Osteocyte (in vitro differentiated cells): ENCODE measurements around the gene BABAM2. TPM values are rescaled to one million over a fixed set of nuclear protein-coding genes. Genes with fewer than 3 reads are reported as not detected.

ENCODE experiments used
- DNase-seq: peaks from one replicate; pipeline ENCODE4 v3.0.0; 2021; ENCODE audit warnings: mixed read lengths; ENCODE audit not compliant: unreplicated experiment; ENCODE audit errors: extremely low spot score
- H3K27ac Mint-ChIP-seq: one replicate; pipeline ENCODE4 v1.8.0; 2021; ENCODE audit warnings: mild to moderate bottlenecking, mixed read lengths; ENCODE audit not compliant: unreplicated experiment
- H3K27me3 Mint-ChIP-seq: one replicate; pipeline ENCODE4 v1.8.0; 2021; ENCODE audit warnings: mixed read lengths; ENCODE audit not compliant: unreplicated experiment
- H3K36me3 Mint-ChIP-seq: one replicate; pipeline ENCODE4 v1.8.0; 2021; ENCODE audit warnings: mixed read lengths; ENCODE audit not compliant: unreplicated experiment
- H3K4me1 Mint-ChIP-seq: one replicate; pipeline ENCODE4 v1.8.0; 2021; ENCODE audit warnings: mixed read lengths; ENCODE audit not compliant: unreplicated experiment
- H3K4me3 Mint-ChIP-seq: one replicate; pipeline ENCODE4 v1.8.0; 2021; ENCODE audit warnings: mild to moderate bottlenecking, moderate library complexity, mixed read lengths; ENCODE audit not compliant: unreplicated experiment
- H3K9me3 Mint-ChIP-seq: one replicate; pipeline ENCODE4 v1.8.0; 2021; ENCODE audit warnings: mixed read lengths; ENCODE audit not compliant: unreplicated experiment
- total RNA-seq: library from RNA; stranded (reverse); gene quantifications from 2 replicates; pipeline ENCODE4 v1.2.1, GENCODE V29; 2021
- TF ChIP-seq, protein P1 (sequence below): fragments of 200-600 bp; sonication (generic); IDR thresholded peaks from 2 replicates; pipeline ENCODE4 v1.5.0; 2021; ENCODE audit warnings: antibody characterized with exemption, mild to moderate bottlenecking, moderate library complexity

BABAM2 gene
- total RNA-seq, 1 donor from 2014 or later: 43.6 TPM

DNA sequence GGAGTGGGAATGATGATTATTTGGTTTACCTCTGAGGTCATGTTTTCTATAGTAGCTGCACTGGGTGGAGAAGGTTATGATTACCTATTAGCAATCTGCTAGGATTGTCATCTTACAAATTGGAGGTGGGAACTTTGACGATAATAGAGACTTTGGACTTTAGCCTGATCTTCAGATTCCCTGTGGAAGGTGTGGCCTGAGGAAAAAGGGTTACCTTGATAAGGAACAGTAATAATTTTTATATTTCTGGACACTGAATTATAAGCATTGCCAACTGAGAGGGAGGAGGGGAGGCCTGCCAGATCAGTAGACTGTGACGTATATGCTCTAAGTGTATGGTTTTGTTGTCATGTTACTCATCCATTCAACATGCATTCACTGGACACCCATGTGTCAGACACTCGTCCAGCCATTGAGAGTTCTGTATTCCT, 318.7 kb downstream of the BABAM2 start:
- H3K27me3 Mint-ChIP-seq: no peaks in the 10 kb centered on the region
- no peaks in the 10 kb centered on the region for H3K9me3 Mint-ChIP-seq
- TF ChIP-seq, protein P1, sequence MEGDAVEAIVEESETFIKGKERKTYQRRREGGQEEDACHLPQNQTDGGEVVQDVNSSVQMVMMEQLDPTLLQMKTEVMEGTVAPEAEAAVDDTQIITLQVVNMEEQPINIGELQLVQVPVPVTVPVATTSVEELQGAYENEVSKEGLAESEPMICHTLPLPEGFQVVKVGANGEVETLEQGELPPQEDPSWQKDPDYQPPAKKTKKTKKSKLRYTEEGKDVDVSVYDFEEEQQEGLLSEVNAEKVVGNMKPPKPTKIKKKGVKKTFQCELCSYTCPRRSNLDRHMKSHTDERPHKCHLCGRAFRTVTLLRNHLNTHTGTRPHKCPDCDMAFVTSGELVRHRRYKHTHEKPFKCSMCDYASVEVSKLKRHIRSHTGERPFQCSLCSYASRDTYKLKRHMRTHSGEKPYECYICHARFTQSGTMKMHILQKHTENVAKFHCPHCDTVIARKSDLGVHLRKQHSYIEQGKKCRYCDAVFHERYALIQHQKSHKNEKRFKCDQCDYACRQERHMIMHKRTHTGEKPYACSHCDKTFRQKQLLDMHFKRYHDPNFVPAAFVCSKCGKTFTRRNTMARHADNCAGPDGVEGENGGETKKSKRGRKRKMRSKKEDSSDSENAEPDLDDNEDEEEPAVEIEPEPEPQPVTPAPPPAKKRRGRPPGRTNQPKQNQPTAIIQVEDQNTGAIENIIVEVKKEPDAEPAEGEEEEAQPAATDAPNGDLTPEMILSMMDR: no peak
- DNase-seq: no peak
- no peak overlapping the region for H3K4me3 Mint-ChIP-seq
- peaks cover 10% of the 10 kb centered on the region for H3K4me1 Mint-ChIP-seq
- H3K36me3 Mint-ChIP-seq: peaks cover 2% of the 10 kb centered on the region
- H3K27ac Mint-ChIP-seq: no peak overlapping the region

DNA sequence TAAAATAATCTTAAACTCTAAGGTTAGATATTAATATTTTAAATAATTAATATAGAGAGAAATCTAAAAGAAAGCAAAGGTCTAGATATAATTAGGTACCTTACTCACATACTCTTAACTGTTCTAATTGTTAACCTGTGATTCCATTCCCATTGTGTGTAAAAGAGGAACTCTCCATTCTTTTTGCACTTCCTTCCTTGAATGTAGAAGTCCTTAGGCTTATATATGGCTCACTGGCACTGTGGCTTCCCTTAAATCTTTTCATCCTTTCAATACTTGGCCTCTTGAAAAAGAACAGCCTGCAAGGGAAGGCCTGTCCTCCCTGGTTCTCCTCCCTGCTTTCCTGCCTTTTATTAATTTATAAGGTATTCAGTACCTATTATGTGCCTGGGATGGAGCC, 319.3 kb downstream of the BABAM2 start:
- Mint-ChIP-seq H3K27me3 (no peaks in the 10 kb centered on the region), H3K36me3 (peaks cover 2% of the 10 kb centered on the region), H3K9me3 (no peaks in the 10 kb centered on the region), H3K4me1 (peaks cover 10% of the 10 kb centered on the region), H3K4me3 (no peak overlapping the region), H3K27ac (no peak overlapping the region)
- no peak for DNase-seq
- TF ChIP-seq, protein P1: no peak

DNA sequence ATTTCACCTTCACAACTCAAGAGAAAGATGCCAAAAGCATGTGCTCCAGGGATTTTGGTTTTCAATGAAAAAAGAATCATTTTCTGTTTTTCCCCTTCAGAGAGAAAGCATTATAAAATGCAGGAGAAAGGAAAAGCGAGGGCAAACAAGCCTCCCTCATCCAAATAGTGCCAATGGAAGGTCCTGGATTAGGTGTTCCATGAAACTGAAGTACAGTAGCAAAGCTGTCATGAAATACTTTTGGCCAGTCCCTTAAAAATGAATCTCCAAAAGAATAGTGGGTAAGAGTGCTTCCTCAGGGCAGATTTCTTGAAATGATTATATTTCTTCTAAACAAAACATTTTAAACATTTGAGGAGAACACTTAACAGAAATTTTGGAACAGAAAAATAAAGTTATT, 320.0 kb downstream of the BABAM2 start:
- Mint-ChIP-seq H3K4me3 (no peak overlapping the region), H3K9me3 (no peaks in the 10 kb centered on the region), H3K27ac (no peak overlapping the region), H3K4me1 (peaks cover 10% of the 10 kb centered on the region), H3K36me3 (peaks cover 2% of the 10 kb centered on the region), H3K27me3 (no peaks in the 10 kb centered on the region)
- TF ChIP-seq, protein P1: no peak
- DNase-seq: no peak

DNA sequence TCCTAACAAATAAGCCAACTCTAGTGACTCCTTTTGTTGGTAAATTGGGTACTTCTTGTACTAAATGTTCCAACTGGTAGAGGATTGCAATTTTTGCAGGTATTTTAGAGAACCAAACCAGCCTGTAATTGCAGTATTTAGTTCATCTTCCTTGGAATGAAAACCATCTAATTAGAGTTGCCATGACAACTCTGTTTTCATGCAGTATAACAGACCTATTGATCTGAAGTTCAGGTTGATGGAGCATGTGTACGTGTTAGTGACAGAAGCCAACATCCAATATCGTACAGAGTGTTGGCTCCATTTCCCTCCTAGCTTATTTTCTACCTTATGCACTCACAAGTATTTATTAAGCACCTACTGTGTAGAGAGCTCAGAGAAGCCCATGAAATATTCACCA, 325.8 kb downstream of the BABAM2 start:
- TF ChIP-seq, protein P1: no peak
- no peaks in the 10 kb centered on the region for H3K36me3 Mint-ChIP-seq
- H3K9me3 Mint-ChIP-seq: no peaks in the 10 kb centered on the region
- no peaks in the 10 kb centered on the region for H3K27me3 Mint-ChIP-seq
- H3K4me3 Mint-ChIP-seq: no peak overlapping the region
- no peak overlapping the region for H3K27ac Mint-ChIP-seq
- DNase-seq: no peak
- peaks cover 3% of the 10 kb centered on the region for H3K4me1 Mint-ChIP-seq

DNA sequence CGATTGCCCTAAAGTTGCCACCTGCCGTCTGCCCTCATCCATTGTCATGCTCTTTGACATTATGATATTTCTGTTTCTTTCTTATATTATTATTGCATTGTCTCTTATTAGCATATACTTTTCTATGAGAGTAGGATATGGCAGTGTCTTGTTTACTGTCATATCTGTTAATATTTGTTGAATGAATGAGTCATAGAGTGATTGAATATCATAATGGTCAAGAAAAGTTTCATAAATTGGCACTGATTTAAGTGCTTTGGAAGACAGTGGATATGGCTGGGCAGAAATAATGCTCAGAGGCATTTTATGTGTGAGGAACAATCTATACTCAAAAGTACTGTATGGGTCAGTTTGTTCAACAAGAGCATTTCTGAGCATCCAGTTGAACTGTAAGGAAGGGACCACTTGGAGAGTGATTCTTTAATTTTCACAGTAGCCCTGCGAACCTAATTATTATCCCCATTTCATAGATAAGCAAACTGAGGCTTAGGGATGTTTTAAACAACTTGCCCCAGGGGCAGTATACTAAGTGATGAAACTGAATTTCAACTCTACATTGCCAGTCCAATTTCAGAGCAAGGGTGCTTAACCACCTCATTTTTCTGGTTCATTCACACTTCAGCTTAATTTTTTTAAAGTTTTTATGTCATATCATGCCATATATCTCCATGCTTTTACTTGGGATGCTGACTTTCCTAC, 326.7 kb downstream of the BABAM2 start:
- H3K4me3 Mint-ChIP-seq: no peak overlapping the region
- no peak for DNase-seq
- H3K36me3 Mint-ChIP-seq: no peaks in the 10 kb centered on the region

More for the DNA sequence above, 326.7 kb downstream of the BABAM2 start:
- no peak overlapping the region for H3K27ac Mint-ChIP-seq
- H3K4me1 Mint-ChIP-seq: peaks cover 3% of the 10 kb centered on the region
- no peaks in the 10 kb centered on the region for H3K27me3 Mint-ChIP-seq
- TF ChIP-seq, protein P1: no peak
- H3K9me3 Mint-ChIP-seq: no peaks in the 10 kb centered on the region
